Fibroblast of the aortic adventitia (primary cell): Measurements from ENCODE around the gene USP20. TPM values are rescaled to one million over a fixed set of nuclear protein-coding genes. Genes with fewer than 3 reads are reported as not detected.
A peak's percentile ranks its signal among the peaks of the same experiment; 100 is the strongest.

Experiments used
- DNase-seq: peaks from one replicate; pipeline ENCODE4 v3.0.0-alpha.2; 2010; ENCODE audit warnings: low read depth
- H3K4me3 ChIP-seq: 2 replicates; pipeline ENCODE4 v1.5.1; 2011; ENCODE audit warnings: low read depth, mild to moderate bottlenecking, control low read depth, low read length, moderate library complexity
- small RNA-seq: library from RNA; depleted of rRNA; stranded (forward); fragments of <200 nt; gene quantifications from one replicate; pipeline ENCODE3, GENCODE V24; 2012
- total RNA-seq: library from RNA; depleted of rRNA; stranded (reverse); fragments of >200 nt; gene quantifications from 2 replicates; pipeline ENCODE4 v1.2.3, GENCODE V29; 2012; ENCODE audit warnings: low replicate concordance
- TF ChIP-seq, protein P1 (sequence below): IDR thresholded peaks from 2 replicates; pipeline ENCODE4 v1.5.1; 2011; ENCODE audit warnings: mild to moderate bottlenecking, low read length, control low read depth, inconsistent platforms; ENCODE audit not compliant: insufficient read depth

USP20 gene
- total RNA-seq, 1 donor: 7.5 TPM

DNA sequence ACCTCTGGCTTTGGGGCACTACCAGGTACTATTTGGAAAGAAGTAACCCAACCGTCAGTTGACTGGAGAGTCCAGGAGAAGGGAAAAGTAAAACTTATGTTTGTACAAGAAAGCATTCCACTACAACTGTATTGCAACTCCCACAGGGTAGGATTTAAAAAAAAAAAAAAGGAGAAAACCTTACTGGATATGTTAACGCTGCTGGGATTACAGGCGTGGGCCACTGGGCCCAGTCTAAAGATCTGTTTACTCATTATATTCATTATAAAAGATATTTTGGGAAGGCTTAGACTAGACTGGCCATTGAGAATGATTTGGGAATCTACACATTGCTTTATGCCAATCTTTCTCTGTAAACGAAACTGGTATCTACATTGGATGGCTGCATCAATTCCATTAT is 86.6 kb downstream of the USP20 start:
- H3K4me3 ChIP-seq: no peak overlapping the region
- no peak for DNase-seq
- TF ChIP-seq, protein P1, sequence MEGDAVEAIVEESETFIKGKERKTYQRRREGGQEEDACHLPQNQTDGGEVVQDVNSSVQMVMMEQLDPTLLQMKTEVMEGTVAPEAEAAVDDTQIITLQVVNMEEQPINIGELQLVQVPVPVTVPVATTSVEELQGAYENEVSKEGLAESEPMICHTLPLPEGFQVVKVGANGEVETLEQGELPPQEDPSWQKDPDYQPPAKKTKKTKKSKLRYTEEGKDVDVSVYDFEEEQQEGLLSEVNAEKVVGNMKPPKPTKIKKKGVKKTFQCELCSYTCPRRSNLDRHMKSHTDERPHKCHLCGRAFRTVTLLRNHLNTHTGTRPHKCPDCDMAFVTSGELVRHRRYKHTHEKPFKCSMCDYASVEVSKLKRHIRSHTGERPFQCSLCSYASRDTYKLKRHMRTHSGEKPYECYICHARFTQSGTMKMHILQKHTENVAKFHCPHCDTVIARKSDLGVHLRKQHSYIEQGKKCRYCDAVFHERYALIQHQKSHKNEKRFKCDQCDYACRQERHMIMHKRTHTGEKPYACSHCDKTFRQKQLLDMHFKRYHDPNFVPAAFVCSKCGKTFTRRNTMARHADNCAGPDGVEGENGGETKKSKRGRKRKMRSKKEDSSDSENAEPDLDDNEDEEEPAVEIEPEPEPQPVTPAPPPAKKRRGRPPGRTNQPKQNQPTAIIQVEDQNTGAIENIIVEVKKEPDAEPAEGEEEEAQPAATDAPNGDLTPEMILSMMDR: no peak

DNA sequence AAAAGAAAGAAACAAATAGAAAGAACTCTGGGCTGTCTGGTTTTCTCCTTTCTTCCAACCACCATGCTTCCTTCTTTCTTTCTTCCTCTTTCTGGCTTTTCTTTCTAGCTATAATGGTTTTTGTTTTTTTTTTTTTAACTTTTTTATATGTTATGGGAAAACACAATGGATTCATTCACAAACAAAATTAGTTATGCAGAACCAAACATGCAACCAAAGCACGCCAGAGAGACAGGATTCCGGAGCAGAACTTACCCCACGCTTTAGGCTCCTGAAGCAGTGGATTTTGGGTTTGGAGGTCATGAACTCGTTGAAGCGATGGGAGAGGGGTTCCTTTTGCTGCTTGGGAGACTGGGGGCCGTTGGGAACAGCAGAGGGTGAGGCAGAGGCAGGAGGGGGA is 88.3 kb downstream of the USP20 start:
- TF ChIP-seq, protein P1: no peak
- no peak for DNase-seq
- H3K4me3 ChIP-seq: no peak overlapping the region

DNA sequence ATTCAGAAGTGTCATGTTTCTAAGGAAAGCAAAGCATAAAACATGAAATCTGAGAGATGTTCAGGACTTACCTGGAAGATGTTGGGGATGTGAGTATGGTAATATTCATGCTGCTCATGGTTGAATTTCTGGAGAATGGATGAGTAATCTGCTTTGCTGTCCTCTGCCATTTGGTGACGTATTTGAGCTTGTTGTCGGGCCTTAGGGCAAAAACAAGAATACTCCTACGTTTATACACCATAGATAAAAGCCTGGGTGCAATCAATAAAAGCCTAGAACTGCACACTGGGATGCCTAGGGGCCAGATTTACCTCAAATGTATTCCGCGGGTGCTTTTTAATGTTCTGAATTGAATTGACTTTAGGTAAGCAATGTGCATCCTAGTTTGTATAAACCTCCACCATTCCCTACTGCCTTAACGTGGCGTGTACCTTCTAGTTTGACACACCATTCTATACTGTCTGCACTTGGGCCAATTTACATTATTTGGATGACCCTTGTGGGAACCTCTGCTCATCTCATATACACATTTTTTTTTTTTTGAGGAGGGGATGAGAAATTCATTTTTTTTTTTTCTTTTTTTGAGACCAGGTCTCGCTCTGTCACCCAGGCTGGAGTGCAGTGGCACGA is 94.4 kb downstream of the USP20 start:
- no peak for DNase-seq
- no peak overlapping the region for H3K4me3 ChIP-seq
- TF ChIP-seq, protein P1: no peak

DNA sequence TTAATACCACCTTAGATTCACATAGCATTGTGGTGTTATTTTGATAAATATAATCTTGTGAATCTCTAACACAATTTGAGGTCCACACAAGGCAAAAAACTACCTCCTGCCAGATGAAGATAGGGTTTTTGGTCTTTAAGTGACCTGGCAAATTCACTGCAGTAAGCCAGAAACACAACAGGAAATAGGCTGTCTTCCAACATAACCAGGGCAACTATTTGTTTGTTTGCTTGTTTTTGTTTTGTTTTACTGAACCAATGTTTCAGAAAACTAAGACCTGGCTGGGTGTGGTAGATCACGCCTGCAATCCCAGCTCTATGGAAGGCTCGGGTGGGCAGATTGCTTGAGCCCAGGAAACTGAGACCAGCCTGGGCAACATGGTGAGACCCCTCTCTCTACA is 95.5 kb downstream of the USP20 start:
- TF ChIP-seq, protein P1: no peak
- DNase-seq: no peak
- H3K4me3 ChIP-seq: no peak overlapping the region

Small RNA genes within 50 kb of the gene (small RNA-seq; reads per million reads assigned to genes)
- gene MIR6855: 1.3 reads per million, percentile 50 among the genes with 10 or more reads in this experiment

Other genes with a start within 250 kb of the USP20 start
- gene C9orf50, start 214.4 kb upstream of the USP20 start, total RNA-seq: 0.98 TPM in 1 of 2 replicates, not detected in the other
- 9.0 and 27.6 TPM in 2 replicates for gene NTMT1, start 209.3 kb upstream of the USP20 start, total RNA-seq
- 7.0 and 14.0 TPM in 2 replicates for gene ASB6, start 193.3 kb upstream of the USP20 start, total RNA-seq
- gene PRRX2, start 169.8 kb upstream of the USP20 start, total RNA-seq: 3.5 and 36.1 TPM in 2 replicates
- 6.9 and 30.9 TPM in 2 replicates for gene PTGES, start 82.4 kb upstream of the USP20 start, total RNA-seq
- 24.9 and 36.2 TPM in 2 replicates for gene TOR1B, start 32.3 kb upstream of the USP20 start, total RNA-seq
- gene TOR1A, start 11.3 kb upstream of the USP20 start, total RNA-seq: 23.0 and 48.9 TPM in 2 replicates
- gene C9orf78, start 183 bp upstream of the USP20 start, total RNA-seq: 37.3 and 107 TPM in 2 replicates
- 44.4 and 57.9 TPM in 2 replicates for gene FNBP1, start 207.7 kb downstream of the USP20 start, total RNA-seq
- 11.5 and 30.9 TPM in 2 replicates for gene GPR107, start 218.4 kb downstream of the USP20 start, total RNA-seq